Left ventricle myocardium inferior (tissue), 1 donor: ENCODE data around the gene AANAT. TPM values are rescaled to one million over a fixed set of nuclear protein-coding genes. Genes with fewer than 3 reads are reported as not detected.

Source experiments
- DNase-seq: peaks from one replicate; pipeline ENCODE4 v3.0.0-alpha.2; 2020
- H3K27ac ChIP-seq: fragments of 200-600 bp; replicated peaks from 2 replicates; pipeline ENCODE4 v1.8.0; 2021
- H3K27me3 ChIP-seq: fragments of 200-600 bp; 2 replicates; pipeline ENCODE4 v1.8.0; 2021; ENCODE audit warnings: low read depth
- H3K36me3 ChIP-seq: fragments of 200-600 bp; 2 replicates; pipeline ENCODE4 v1.8.0; 2021
- H3K4me1 ChIP-seq: fragments of 200-600 bp; 2 replicates; pipeline ENCODE4 v1.8.0; 2021
- H3K4me3 ChIP-seq: fragments of 200-600 bp; 2 replicates; pipeline ENCODE4 v1.8.0; 2021; ENCODE audit warnings: mild to moderate bottlenecking, moderate library complexity
- H3K9me3 ChIP-seq: fragments of 200-600 bp; replicated peaks from 2 replicates; pipeline ENCODE4 v1.8.0; 2021
- CTCF ChIP-seq: fragments of 200-600 bp; IDR thresholded peaks from 2 replicates; pipeline ENCODE4 v1.8.0; 2021; ENCODE audit warnings: antibody characterized with exemption, mild to moderate bottlenecking, borderline replicate concordance
- intact Hi-C: fragments of 100-400 bp; cut with micrococcal nuclease; formaldehyde crosslinking; loops from one replicate; pipeline ENCODE4 v1.11.0; 2022
- long read RNA-seq: library from polyadenylated mRNA; unstranded; transcript quantifications from one replicate; pipeline ENCODE4 v2.0.0, GENCODE V29; 2021
- total RNA-seq: library from RNA; stranded (reverse); fragmentation: NEBNext Ultra II Directional; extraction: Animal tissue kit (Norgen Biotek cat#: 25700); gene quantifications from one replicate; pipeline ENCODE4 v1.2.1, GENCODE V29; 2021
- donor health status: DM: no; HTN: yes; CAD: no; lungs with severe emphysema.

Gene AANAT
- total RNA-seq, result not detected
- long read RNA-seq, result 0 reads

- Histone ChIP-seq H3K27me3 (no peaks in the 10 kb centered on the region), H3K4me3 (no peak within 1 kb of the TSS), H3K27ac (no peak within 1 kb of the TSS), H3K4me1 (peaks cover 15% of the 10 kb centered on the region), H3K9me3 (no peaks in the 10 kb centered on the region), H3K36me3 (peaks cover 13% of the 10 kb centered on the region)
- intact Hi-C loops, result loop anchor here (2.0 kb wide), 1 partner anchor 39 kb away; no protein-coding TSS in a partner anchor
- no peak for DNase-seq
- no peak for TF ChIP-seq CTCF
These were observed at the start of gene AANAT for GRCh38 chr17:76467366-76467765. AANAT (plus strand) TSS chr17:76467603; CDS start chr17:76468747, 1,144 bp downstream.

GRCh38 chr17:76419576-76420260 lies 47.7 kb upstream of the AANAT start:
- Histone ChIP-seq H3K9me3 (no peaks in the 10 kb centered on the region), H3K36me3 (no peaks in the 10 kb centered on the region), H3K27ac (peak overlapping the region; percentile 73), H3K27me3 (no peaks in the 10 kb centered on the region), H3K4me1 (peaks cover 84% of the 10 kb centered on the region), H3K4me3 (no peak overlapping the region)
- intact Hi-C loops, result no loop called here
- TF ChIP-seq CTCF, result no peak
- no peak for DNase-seq

GRCh38 chr17:76420356-76421043 lies 46.9 kb upstream of the AANAT start:
- Histone ChIP-seq H3K36me3 (no peaks in the 10 kb centered on the region), H3K27ac (peak overlapping the region; percentile 73), H3K9me3 (no peaks in the 10 kb centered on the region), H3K27me3 (no peaks in the 10 kb centered on the region), H3K4me1 (peaks cover 77% of the 10 kb centered on the region), H3K4me3 (no peak overlapping the region)
- intact Hi-C loops, result no loop called here
- DNase-seq, result no peak
- no peak for TF ChIP-seq CTCF

GRCh38 chr17:76421044-76421407 lies 46.4 kb upstream of the AANAT start:
- H3K27ac ChIP-seq, result peak overlapping the region; percentile 73
- intact Hi-C loops, result no loop called here
- H3K36me3 ChIP-seq, result no peaks in the 10 kb centered on the region
- H3K4me1 ChIP-seq, result peaks cover 74% of the 10 kb centered on the region
- TF ChIP-seq CTCF, result no peak
- no peak overlapping the region for H3K4me3 ChIP-seq
- no peaks in the 10 kb centered on the region for H3K9me3 ChIP-seq
- H3K27me3 ChIP-seq, result no peaks in the 10 kb centered on the region
- DNase-seq, result no peak

- no peak for TF ChIP-seq CTCF
- intact Hi-C loops, result no loop called here
- peak overlapping the region; percentile 73 for H3K27ac ChIP-seq
These were observed 45.0 kb upstream of the AANAT start for GRCh38 chr17:76422406-76422805.

More at GRCh38 chr17:76422406-76422805, 45.0 kb upstream of the AANAT start:
- peaks cover 70% of the 10 kb centered on the region for H3K4me1 ChIP-seq
- no peak for DNase-seq
- no peaks in the 10 kb centered on the region for H3K9me3 ChIP-seq
- H3K27me3 ChIP-seq, result no peaks in the 10 kb centered on the region
- H3K4me3 ChIP-seq, result no peak overlapping the region
- H3K36me3 ChIP-seq, result no peaks in the 10 kb centered on the region
